Cardiac fibroblast (primary cell): Measurements from ENCODE around the gene PRB3.

Source experiments
- DNase-seq, 2 donors: peaks; one replicate each; pipeline versions ENCODE4 v3.0.0 to v3.0.0-alpha.2; 2010; ENCODE audit warnings: low read depth in 2 of 2
- H3K4me3 ChIP-seq, 2 donors: replicated peaks in 1 of 2; 1 replicate in 1 of 2; 2 replicates in 1 of 2; pipeline ENCODE4 v1.5.1; 2011; ENCODE audit warnings: low read depth in 2 of 2, low read length in 2 of 2, mild to moderate bottlenecking in 2 of 2, moderate library complexity in 1 of 2
- TF ChIP-seq, protein P1 (sequence below): IDR thresholded peaks from one replicate; pipeline ENCODE4 v1.5.1; 2011; ENCODE audit warnings: low read depth, mild to moderate bottlenecking, low read length, inconsistent platforms

Gene PRB3

GRCh38 chr12:11240348-11240930 is 29.1 kb downstream of the PRB3 start:
- TF ChIP-seq, protein P1, sequence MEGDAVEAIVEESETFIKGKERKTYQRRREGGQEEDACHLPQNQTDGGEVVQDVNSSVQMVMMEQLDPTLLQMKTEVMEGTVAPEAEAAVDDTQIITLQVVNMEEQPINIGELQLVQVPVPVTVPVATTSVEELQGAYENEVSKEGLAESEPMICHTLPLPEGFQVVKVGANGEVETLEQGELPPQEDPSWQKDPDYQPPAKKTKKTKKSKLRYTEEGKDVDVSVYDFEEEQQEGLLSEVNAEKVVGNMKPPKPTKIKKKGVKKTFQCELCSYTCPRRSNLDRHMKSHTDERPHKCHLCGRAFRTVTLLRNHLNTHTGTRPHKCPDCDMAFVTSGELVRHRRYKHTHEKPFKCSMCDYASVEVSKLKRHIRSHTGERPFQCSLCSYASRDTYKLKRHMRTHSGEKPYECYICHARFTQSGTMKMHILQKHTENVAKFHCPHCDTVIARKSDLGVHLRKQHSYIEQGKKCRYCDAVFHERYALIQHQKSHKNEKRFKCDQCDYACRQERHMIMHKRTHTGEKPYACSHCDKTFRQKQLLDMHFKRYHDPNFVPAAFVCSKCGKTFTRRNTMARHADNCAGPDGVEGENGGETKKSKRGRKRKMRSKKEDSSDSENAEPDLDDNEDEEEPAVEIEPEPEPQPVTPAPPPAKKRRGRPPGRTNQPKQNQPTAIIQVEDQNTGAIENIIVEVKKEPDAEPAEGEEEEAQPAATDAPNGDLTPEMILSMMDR, result no peak
- no peak overlapping the region for H3K4me3 ChIP-seq
- DNase-seq, result no peak

DNA sequence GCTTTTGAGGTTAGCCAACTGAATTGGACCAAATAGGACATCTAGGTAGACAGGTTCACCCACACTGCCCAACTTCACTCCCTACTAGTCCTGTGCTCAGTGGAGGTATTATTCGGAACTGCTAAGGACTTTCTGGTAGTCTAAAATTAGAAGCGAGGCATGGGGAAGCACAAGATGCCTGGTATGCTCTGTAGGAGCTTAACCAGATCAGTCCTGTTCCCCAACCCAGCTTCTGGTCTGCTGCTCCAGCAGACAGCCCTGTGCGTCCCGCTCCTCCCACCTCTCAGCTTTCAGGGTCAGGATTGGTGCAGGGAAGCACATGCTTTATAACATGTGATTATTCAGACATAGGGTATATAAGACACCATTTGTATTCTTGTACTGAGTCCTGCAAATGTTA is 31.2 kb downstream of the PRB3 start:
- no peak for DNase-seq
- TF ChIP-seq, protein P1, result no peak

DNA sequence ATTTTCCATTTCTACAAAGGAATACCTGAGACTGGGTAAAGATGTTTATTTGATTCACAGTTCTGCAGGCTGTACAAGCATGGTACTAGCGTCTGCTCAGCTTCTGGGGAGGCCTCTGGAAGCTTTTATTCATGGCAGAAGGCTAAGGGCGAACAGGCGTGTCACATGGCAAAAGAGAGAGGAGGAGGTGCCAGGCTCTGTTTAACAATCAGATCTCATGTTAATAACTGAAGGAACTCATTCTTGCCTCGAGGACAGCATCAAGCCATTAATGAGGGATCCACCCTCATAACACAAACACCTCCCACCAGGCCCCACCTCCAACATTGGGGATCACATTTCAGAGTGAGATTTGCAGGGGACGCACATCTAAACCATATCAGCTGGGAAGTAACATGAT is 36.0 kb downstream of the PRB3 start:
- TF ChIP-seq, protein P1, result no peak

More for the DNA sequence above, 31.2 kb downstream of the PRB3 start:
- no peak overlapping the region for H3K4me3 ChIP-seq

DNA sequence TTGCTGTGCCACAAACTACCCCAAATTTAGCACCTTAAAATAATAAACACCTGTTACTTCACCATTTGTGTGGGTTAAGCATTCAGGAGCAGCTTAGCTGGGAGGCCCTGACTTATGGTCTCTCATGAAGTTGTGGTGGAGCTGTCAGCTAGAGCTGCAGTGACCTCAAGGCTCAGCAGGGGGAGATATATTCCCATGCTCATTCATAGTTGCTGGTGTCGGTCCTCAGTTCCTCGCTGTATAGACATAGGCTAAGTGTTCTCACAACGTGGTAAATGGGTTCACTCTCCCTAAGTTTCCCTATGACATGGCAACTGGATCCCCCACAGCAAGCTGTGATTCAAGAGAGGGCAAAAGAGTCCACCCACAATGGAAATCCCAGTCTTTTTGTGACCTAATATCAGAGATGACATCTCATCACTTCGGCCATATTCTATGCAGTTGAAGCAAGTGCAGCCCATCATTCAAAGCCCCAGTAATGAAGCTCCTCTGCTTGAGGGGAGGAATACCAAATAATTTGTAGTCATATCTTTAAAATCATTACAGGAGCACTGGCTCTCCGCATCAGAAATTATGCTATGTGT is 41.1 kb downstream of the PRB3 start:
- DNase-seq, result peak; percentile 17 to 59
- TF ChIP-seq, protein P1, result peak; percentile 77
- no peak overlapping the region for H3K4me3 ChIP-seq

More for the DNA sequence above, 36.0 kb downstream of the PRB3 start:
- no peak for DNase-seq
- H3K4me3 ChIP-seq, result no peak overlapping the region

DNA sequence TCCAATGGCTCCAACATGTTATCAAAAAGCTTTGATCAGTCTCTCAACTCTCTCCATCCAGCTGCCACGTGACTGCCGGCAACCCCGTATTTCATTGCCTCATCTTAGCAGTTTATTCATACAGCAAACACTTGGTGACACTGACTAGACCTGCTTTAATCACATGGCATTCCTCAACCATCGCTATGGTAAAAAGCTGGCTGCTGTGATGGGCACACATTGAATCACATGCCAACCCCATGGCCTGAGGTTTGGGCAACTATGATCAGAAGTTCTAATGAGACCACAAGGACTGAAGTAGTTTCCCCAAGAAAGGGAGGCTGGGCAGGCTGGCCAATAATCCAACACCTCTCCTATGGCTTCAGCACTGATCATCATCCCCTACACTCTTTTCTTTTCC is 42.1 kb downstream of the PRB3 start:
- H3K4me3 ChIP-seq, result no peak overlapping the region
- TF ChIP-seq, protein P1, result no peak
- no peak for DNase-seq
